Measurements from ENCODE around the gene CNOT4. TPM values are rescaled to one million over a fixed set of nuclear protein-coding genes. Genes with fewer than 3 reads are reported as not detected.

CNOT4 gene
- total and polyA plus RNA-seq, 8 donors, result 4.6 to 50.2 (median 10.9) TPM

GRCh38 chr7:135517060-135517459 lies 7.2 kb upstream of the CNOT4 start:
- Histone ChIP-seq H3K9me3 (no peaks in the 10 kb centered on the region), H3K27me3 (no peaks in the 10 kb centered on the region), H3K27ac (no peak overlapping the region), H3K4me1 (no peaks in the 10 kb centered on the region), H3K36me3 (no peaks in the 10 kb centered on the region), H3K4me3 (no peak overlapping the region)
- WGBS, 5 donors, result 60 to 76% (median 63%) methylated on average over 3 of the region's 3 CpGs
- intact Hi-C loops (cut with DNase I; ENCODE audit: low total_unique reads), result loop anchor here (5.0 kb wide), 1 partner anchor 35 kb away; no protein-coding TSS in a partner anchor
- no peak for TF ChIP-seq CTCF (IDR thresholded peaks at IDR 0.05)
- no peak for TF ChIP-seq POLR2A (IDR thresholded peaks at IDR 0.05)
- no peak for TF ChIP-seq EP300 (IDR thresholded peaks at IDR 0.05)
- TF ChIP-seq POLR2AphosphoS5 (IDR thresholded peaks at IDR 0.05), result no peak
- DNase-seq, result no peak

GRCh38 chr7:135514856-135515255 lies 5.0 kb upstream of the CNOT4 start:
- Histone ChIP-seq H3K4me3 (no peak overlapping the region), H3K27ac (no peak overlapping the region), H3K36me3 (no peaks in the 10 kb centered on the region), H3K27me3 (no peaks in the 10 kb centered on the region), H3K4me1 (peaks cover 4 to 11% (median 8%) of the 10 kb centered on the region in 4 donors), H3K9me3 (no peaks in the 10 kb centered on the region)
- TF ChIP-seq CTCF (IDR thresholded peaks at IDR 0.05), result no peak
- no peak for TF ChIP-seq POLR2AphosphoS5 (IDR thresholded peaks at IDR 0.05)
- TF ChIP-seq POLR2A (IDR thresholded peaks at IDR 0.05), result no peak
- no peak for TF ChIP-seq EP300 (IDR thresholded peaks at IDR 0.05)
- intact Hi-C loops (cut with DNase I; ENCODE audit: low total_unique reads), result loop anchor here (5.0 kb wide), 1 partner anchor 37 kb away; no protein-coding TSS in a partner anchor
- DNase-seq, result no peak
- WGBS, 5 donors, result 58 to 75% (median 59%) methylated on average over 3 of the region's 3 CpGs

- Histone ChIP-seq H3K9me3 (no peaks in the 10 kb centered on the region), H3K27me3 (no peaks in the 10 kb centered on the region), H3K27ac (no peak overlapping the region), H3K4me3 (no peak overlapping the region), H3K4me1 (peaks cover 18 to 29% (median 26%) of the 10 kb centered on the region in 4 donors), H3K36me3 (no peaks in the 10 kb centered on the region)
- peak in 1 of 2 donors; percentile 76 for DNase-seq
- TF ChIP-seq CTCF (IDR thresholded peaks at IDR 0.05) (peak in 4 of 7 experiments; percentile 9 to 47 (median 36)), POLR2A (IDR thresholded peaks at IDR 0.05) (no peak)
- intact Hi-C loops (cut with DNase I; ENCODE audit: low total_unique reads), result no loop called here
- 89 to 97% (median 95%) methylated on average over 2 of the region's 2 CpGs for WGBS, 5 donors
Observed at GRCh38 chr7:135512135-135512887, 2.4 kb upstream of the CNOT4 start.

- DNase-seq, result no peak
- no peaks in the 10 kb centered on the region for H3K27me3 ChIP-seq
- H3K27ac ChIP-seq, result peak overlapping the region; percentile 33 to 96 (median 93)
- TF ChIP-seq CTCF (IDR thresholded peaks at IDR 0.05) (no peak), EP300 (IDR thresholded peaks at IDR 0.05) (no peak), POLR2AphosphoS5 (IDR thresholded peaks at IDR 0.05) (no peak), POLR2A (IDR thresholded peaks at IDR 0.05) (no peak)
- no peaks in the 10 kb centered on the region for H3K36me3 ChIP-seq
- H3K4me3 ChIP-seq, result peak overlapping the region; percentile 65 to 96 (median 85)
- intact Hi-C loops (cut with DNase I; ENCODE audit: low total_unique reads), result no loop called here
- peaks cover 23 to 44% (median 40%) of the 10 kb centered on the region in 4 donors for H3K4me1 ChIP-seq
- 1 to 2% (median 1%) methylated on average over 17 of the region's 17 CpGs for WGBS, 5 donors
- no peaks in the 10 kb centered on the region for H3K9me3 ChIP-seq
Observed at GRCh38 chr7:135510592-135511183, 786 bp upstream of the CNOT4 start.

All from stomach (tissue), 9 donors.